VCaP (cell line): ENCODE data around the gene SUMO1.

Source experiments
- H3K27ac ChIP-seq: fragments of 450-650 bp; 2 replicates; pipeline ENCODE4 v1.5.1; 2017
- CTCF ChIP-seq: fragments of 450-650 bp; conservative IDR thresholded peaks from 2 replicates; pipeline ENCODE4 v1.5.1; 2017; ENCODE audit warnings: mild to moderate bottlenecking, moderate library complexity

SUMO1 gene

GRCh38 chr2:202164411-202164810 is 74.0 kb downstream of the SUMO1 start:
- TF ChIP-seq CTCF: no peak
- H3K27ac ChIP-seq: no peak overlapping the region

- H3K27ac ChIP-seq: no peak overlapping the region
- no peak for TF ChIP-seq CTCF
Measured at GRCh38 chr2:202161151-202161835, 77.1 kb downstream of the SUMO1 start.

GRCh38 chr2:202158796-202159195 is 79.6 kb downstream of the SUMO1 start:
- peak; percentile 72 for TF ChIP-seq CTCF
- no peak overlapping the region for H3K27ac ChIP-seq

GRCh38 chr2:202157211-202157990 is 81.0 kb downstream of the SUMO1 start:
- no peak overlapping the region for H3K27ac ChIP-seq
- no peak for TF ChIP-seq CTCF
